ENCODE results near the gene NOB1. TPM values are rescaled to one million over a fixed set of nuclear protein-coding genes. Genes with fewer than 3 reads are reported as not detected.

NOB1 gene
- total RNA-seq, 1 donor from 2014 or later: 17.2 TPM

DNA sequence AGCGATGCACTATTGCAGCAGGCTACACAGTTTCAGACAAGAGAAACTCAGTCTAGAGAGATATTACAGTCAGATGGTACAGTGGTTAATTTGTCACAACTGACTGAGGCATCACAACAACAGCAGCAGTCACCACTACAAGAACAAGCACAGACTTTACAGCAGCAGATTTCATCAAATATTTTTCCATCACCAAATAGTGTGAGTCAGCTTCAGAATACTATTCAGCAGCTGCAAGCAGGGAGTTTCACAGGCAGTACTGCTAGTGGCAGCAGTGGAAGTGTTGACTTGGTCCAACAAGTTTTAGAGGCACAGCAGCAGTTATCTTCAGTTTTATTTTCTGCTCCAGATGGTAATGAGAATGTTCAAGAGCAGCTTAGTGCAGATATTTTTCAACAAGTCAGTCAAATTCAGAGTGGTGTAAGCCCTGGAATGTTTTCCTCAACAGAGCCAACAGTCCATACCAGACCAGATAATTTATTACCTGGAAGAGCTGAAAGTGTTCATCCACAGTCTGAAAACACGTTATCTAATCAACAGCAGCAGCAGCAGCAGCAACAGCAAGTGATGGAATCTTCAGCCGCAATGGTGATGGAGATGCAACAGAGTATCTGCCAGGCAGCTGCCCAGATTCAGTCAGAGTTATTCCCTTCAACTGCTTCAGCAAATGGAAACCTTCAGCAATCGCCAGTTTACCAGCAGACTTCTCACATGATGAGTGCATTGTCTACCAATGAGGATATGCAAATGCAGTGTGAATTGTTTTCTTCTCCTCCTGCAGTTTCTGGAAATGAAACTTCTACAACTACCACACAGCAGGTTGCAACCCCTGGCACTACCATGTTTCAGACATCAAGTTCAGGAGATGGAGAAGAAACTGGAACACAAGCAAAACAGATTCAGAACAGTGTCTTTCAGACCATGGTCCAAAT is 62.5 kb downstream of the NOB1 start:
- no peaks in the 10 kb centered on the region for H3K9me3 ChIP-seq (ENCODE audit: control insufficient read depth in 3 of 3, low read length in 3 of 3)
- no peaks in the 10 kb centered on the region for H3K4me1 ChIP-seq (ENCODE audit: control insufficient read depth in 3 of 3, insufficient read depth in 3 of 3, low read length in 3 of 3)
- H3K9ac ChIP-seq (ENCODE audit: low read depth in 1 of 3, low read length in 3 of 3): no peak overlapping the region
- no peaks in the 10 kb centered on the region for H3K27me3 ChIP-seq (ENCODE audit: control insufficient read depth in 3 of 3, insufficient read depth in 3 of 3, low read length in 3 of 3)
- peaks cover 41 to 49% (median 43%) of the 10 kb centered on the region in 3 donors for H3K36me3 ChIP-seq (ENCODE audit: control insufficient read depth in 3 of 3, insufficient read depth in 3 of 3, low read length in 3 of 3)
- no peak overlapping the region for H3K27ac ChIP-seq (ENCODE audit: low read depth, low read length)
- no peak overlapping the region for H3K4me3 ChIP-seq (ENCODE audit: low read length in 3 of 3)

Small RNA genes lying within 50 kb of the gene (small RNA-seq; reads per million reads assigned to genes)
- gene RF00091: not detected

Other genes starting within 250 kb of the NOB1 start
- 21.4 TPM for gene NFAT5, start 189.0 kb downstream of the NOB1 start, total RNA-seq
- 5.7 TPM for gene NQO1, start 28.4 kb downstream of the NOB1 start, total RNA-seq
- 14.1 TPM for gene WWP2, start 7.4 kb upstream of the NOB1 start, total RNA-seq
- under 0.01 TPM for gene CLEC18A, start 196.4 kb upstream of the NOB1 start, total RNA-seq

Data from skeletal muscle tissue (tissue), 5 donors.